Ishikawa (cell line): ENCODE results near the gene ST14.

ENCODE experiments used
- CREB1 ChIP-seq: IDR thresholded peaks from 2 replicates; pipeline ENCODE4 v1.6.1; 2012; ENCODE audit warnings: low read depth
- EP300 ChIP-seq: IDR thresholded peaks from 2 replicates; pipeline ENCODE4 v1.6.1; 2012; ENCODE audit warnings: borderline replicate concordance
- FOXM1 ChIP-seq: IDR thresholded peaks from 2 replicates; pipeline ENCODE4 v1.6.1; 2012; ENCODE audit warnings: low read depth, borderline replicate concordance
- MAX ChIP-seq: IDR thresholded peaks from 2 replicates; pipeline ENCODE4 v1.6.1; 2012
- NFIC ChIP-seq: IDR thresholded peaks from 2 replicates; pipeline ENCODE4 v1.6.1; 2012
- RAD21 ChIP-seq: IDR thresholded peaks from 2 replicates; pipeline ENCODE4 v1.6.1; 2012; ENCODE audit warnings: low read depth
- TAF1 ChIP-seq: IDR thresholded peaks from 2 replicates; pipeline ENCODE4 v1.6.1; 2012; ENCODE audit warnings: low read depth, mild to moderate bottlenecking
- TCF12 ChIP-seq: IDR thresholded peaks from 2 replicates; pipeline ENCODE4 v1.6.1; 2012; ENCODE audit warnings: low read depth
- TEAD4 ChIP-seq: IDR thresholded peaks from 2 replicates; pipeline ENCODE4 v1.6.1; 2012
- YY1 ChIP-seq: IDR thresholded peaks from 2 replicates; pipeline ENCODE4 v1.6.1; 2012; ENCODE audit warnings: low read depth
- TF ChIP-seq, protein P1 (sequence below): IDR thresholded peaks from 2 replicates; pipeline ENCODE4 v1.6.1; 2012; ENCODE audit warnings: low read depth, mild to moderate bottlenecking
- TF ChIP-seq, protein P2 (sequence below): IDR thresholded peaks from 2 replicates; pipeline ENCODE4 v1.6.1; 2012

- TF ChIP-seq CREB1 (no peak), YY1 (no peak), FOXM1 (no peak), MAX (no peak), TAF1 (no peak), RAD21 (no peak), TCF12 (no peak), NFIC (no peak), EP300 (no peak), TEAD4 (no peak)
- TF ChIP-seq, protein P1, sequence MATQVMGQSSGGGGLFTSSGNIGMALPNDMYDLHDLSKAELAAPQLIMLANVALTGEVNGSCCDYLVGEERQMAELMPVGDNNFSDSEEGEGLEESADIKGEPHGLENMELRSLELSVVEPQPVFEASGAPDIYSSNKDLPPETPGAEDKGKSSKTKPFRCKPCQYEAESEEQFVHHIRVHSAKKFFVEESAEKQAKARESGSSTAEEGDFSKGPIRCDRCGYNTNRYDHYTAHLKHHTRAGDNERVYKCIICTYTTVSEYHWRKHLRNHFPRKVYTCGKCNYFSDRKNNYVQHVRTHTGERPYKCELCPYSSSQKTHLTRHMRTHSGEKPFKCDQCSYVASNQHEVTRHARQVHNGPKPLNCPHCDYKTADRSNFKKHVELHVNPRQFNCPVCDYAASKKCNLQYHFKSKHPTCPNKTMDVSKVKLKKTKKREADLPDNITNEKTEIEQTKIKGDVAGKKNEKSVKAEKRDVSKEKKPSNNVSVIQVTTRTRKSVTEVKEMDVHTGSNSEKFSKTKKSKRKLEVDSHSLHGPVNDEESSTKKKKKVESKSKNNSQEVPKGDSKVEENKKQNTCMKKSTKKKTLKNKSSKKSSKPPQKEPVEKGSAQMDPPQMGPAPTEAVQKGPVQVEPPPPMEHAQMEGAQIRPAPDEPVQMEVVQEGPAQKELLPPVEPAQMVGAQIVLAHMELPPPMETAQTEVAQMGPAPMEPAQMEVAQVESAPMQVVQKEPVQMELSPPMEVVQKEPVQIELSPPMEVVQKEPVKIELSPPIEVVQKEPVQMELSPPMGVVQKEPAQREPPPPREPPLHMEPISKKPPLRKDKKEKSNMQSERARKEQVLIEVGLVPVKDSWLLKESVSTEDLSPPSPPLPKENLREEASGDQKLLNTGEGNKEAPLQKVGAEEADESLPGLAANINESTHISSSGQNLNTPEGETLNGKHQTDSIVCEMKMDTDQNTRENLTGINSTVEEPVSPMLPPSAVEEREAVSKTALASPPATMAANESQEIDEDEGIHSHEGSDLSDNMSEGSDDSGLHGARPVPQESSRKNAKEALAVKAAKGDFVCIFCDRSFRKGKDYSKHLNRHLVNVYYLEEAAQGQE = no peak
- TF ChIP-seq, protein P2, sequence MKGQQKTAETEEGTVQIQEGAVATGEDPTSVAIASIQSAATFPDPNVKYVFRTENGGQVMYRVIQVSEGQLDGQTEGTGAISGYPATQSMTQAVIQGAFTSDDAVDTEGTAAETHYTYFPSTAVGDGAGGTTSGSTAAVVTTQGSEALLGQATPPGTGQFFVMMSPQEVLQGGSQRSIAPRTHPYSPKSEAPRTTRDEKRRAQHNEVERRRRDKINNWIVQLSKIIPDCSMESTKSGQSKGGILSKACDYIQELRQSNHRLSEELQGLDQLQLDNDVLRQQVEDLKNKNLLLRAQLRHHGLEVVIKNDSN = no peak
Measured at GRCh38 chr11:130192845-130193267, 33.3 kb downstream of the ST14 start.
